ENCODE data around the gene STXBP5.

The STXBP5 gene

DNA sequence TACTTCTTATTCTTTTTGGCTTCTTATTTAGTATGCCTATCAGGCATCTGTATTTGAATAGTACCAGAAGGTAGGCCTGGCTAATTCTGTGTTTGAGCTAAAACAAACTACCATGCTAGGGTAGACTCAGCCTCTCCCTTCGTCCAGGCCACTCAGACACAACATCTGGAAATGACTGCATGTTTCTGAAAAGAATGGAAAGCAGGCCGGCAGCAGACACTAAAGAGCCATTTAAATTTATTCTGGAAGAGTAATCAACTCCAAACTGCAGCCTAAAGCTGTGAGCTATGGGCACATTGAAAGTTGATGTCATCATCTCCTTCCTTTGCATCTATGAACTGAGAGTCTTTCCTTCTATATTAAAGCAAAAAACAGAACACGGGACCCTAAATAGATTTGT lies 233.4 kb downstream of the STXBP5 start:
- no peak for DNase-seq (ENCODE audit: low read depth in 2 of 2)

GRCh38 chr6:147438758-147439528 lies 234.7 kb downstream of the STXBP5 start:
- DNase-seq (ENCODE audit: low read depth in 2 of 2), result no peak

All from stimulated activated CD8-positive, alpha-beta memory T cell treated with anti-CD3 and anti-CD28 coated beads, Interleukin-7, amount 100 ng/mL, for 4 hours (primary cell).